HEK293 (cell line): ENCODE data around the gene ZDHHC13.
A peak's percentile ranks its signal among the peaks of the same experiment; 100 is the strongest.

Experiments
- CTCF ChIA-PET: fragments of 350-600 bp; formaldehyde crosslinking; extraction: SDS; loops from one replicate; lab custom pipeline; 2021; ENCODE audit warnings: antibody characterized with exemption; lab: Yijun Ruan, JAX
- POLR2A ChIA-PET: fragments of 300-600 bp; formaldehyde crosslinking; extraction: SDS; loops from one replicate; lab custom pipeline; 2020; ENCODE audit warnings: antibody characterized with exemption, inconsistent platforms; lab: Yijun Ruan, JAX
- H3K27ac ChIP-seq: fragments of 200-500 bp; sonication (Bioruptor generic); 2 replicates; pipeline ENCODE4 v1.5.1; 2014; ENCODE audit warnings: low read depth, low read length, control low read depth, inconsistent platforms; ENCODE audit errors: extremely low read depth
- H3K36me3 ChIP-seq, 2 experiments: fragments of 200-500 bp in 1 of 2; sonication (Bioruptor generic) in 1 of 2; 1 replicate in 1 of 2; 2 replicates in 1 of 2; pipeline ENCODE4 v1.5.1; 2014 to 2017; ENCODE audit warnings: inconsistent platforms in 2 of 2, low read length in 2 of 2; ENCODE audit not compliant: control insufficient read depth in 2 of 2, insufficient read depth in 1 of 2
- H3K4me1 ChIP-seq: fragments of 200-500 bp; sonication (Bioruptor generic); 2 replicates; pipeline ENCODE4 v1.5.1; 2014; ENCODE audit warnings: mild to moderate bottlenecking, low read length, inconsistent platforms; ENCODE audit not compliant: control insufficient read depth, insufficient read depth
- H3K4me3 ChIP-seq: 2 replicates; pipeline ENCODE4 v1.5.1; 2011; ENCODE audit warnings: low read depth, mild to moderate bottlenecking, control low read depth, low read length, moderate library complexity
- H3K9me3 ChIP-seq: fragments of 200-500 bp; sonication (Bioruptor generic); 2 replicates; pipeline ENCODE4 v1.5.1; 2014; ENCODE audit warnings: low read depth, low read length, inconsistent platforms; ENCODE audit not compliant: control insufficient read depth, insufficient read depth
- BCL6B ChIP-seq: fragments of 450-650 bp; formaldehyde crosslinking; IDR thresholded peaks from 2 replicates; pipeline ENCODE4 v1.5.1; 2017; ENCODE audit warnings: missing biosample characterization, missing genetic modification characterization
- GLIS1 ChIP-seq: fragments of 450-650 bp; formaldehyde crosslinking; IDR thresholded peaks from 2 replicates; pipeline ENCODE4 v1.5.1; 2016; ENCODE audit warnings: missing biosample characterization, missing genetic modification characterization
- PATZ1 ChIP-seq: fragments of 450-650 bp; formaldehyde crosslinking; IDR thresholded peaks from 2 replicates; pipeline ENCODE4 v1.5.1; 2016; ENCODE audit warnings: missing biosample characterization, missing genetic modification characterization
- YY1 ChIP-seq: fragments of 450-650 bp; formaldehyde crosslinking; IDR thresholded peaks from 2 replicates; pipeline ENCODE4 v1.5.1; 2018; ENCODE audit warnings: missing biosample characterization, missing genetic modification characterization
- ZBTB11 ChIP-seq: fragments of 450-650 bp; formaldehyde crosslinking; conservative IDR thresholded peaks from 2 replicates; pipeline ENCODE4 v1.5.1; 2016; ENCODE audit warnings: low read depth, missing biosample characterization, missing genetic modification characterization
- ZBTB20 ChIP-seq: fragments of 450-650 bp; formaldehyde crosslinking; IDR thresholded peaks from 2 replicates; pipeline ENCODE4 v1.5.1; 2016; ENCODE audit warnings: missing biosample characterization, missing genetic modification characterization
- ZFHX2 ChIP-seq: fragments of 450-650 bp; formaldehyde crosslinking; conservative IDR thresholded peaks from 2 replicates; pipeline ENCODE4 v1.5.1; 2016; ENCODE audit warnings: missing biosample characterization, missing genetic modification characterization
- ZNF114 ChIP-seq: fragments of 450-650 bp; formaldehyde crosslinking; IDR thresholded peaks from 2 replicates; pipeline ENCODE4 v1.5.0; 2017; ENCODE audit warnings: missing biosample characterization, missing genetic modification characterization
- ZNF223 ChIP-seq: fragments of 450-650 bp; formaldehyde crosslinking; IDR thresholded peaks from 2 replicates; pipeline ENCODE4 v1.5.1; 2016; ENCODE audit warnings: missing biosample characterization, missing genetic modification characterization
- ZNF239 ChIP-seq: fragments of 450-650 bp; formaldehyde crosslinking; IDR thresholded peaks from 2 replicates; pipeline ENCODE4 v1.5.1; 2016; ENCODE audit warnings: missing biosample characterization, missing genetic modification characterization
- ZNF248 ChIP-seq: fragments of 450-650 bp; formaldehyde crosslinking; IDR thresholded peaks from 2 replicates; pipeline ENCODE4 v1.5.1; 2017; ENCODE audit warnings: missing biosample characterization, missing genetic modification characterization
- ZNF362 ChIP-seq: fragments of 450-650 bp; formaldehyde crosslinking; IDR thresholded peaks from 2 replicates; pipeline ENCODE4 v1.5.1; 2016; ENCODE audit warnings: missing biosample characterization, missing genetic modification characterization
- ZNF398 ChIP-seq: fragments of 450-650 bp; formaldehyde crosslinking; IDR thresholded peaks from 2 replicates; pipeline ENCODE4 v1.5.1; 2017; ENCODE audit warnings: missing biosample characterization, missing genetic modification characterization
- ZNF561 ChIP-seq: fragments of 450-650 bp; IDR thresholded peaks from 2 replicates; pipeline ENCODE4 v1.5.1; 2018; ENCODE audit warnings: missing biosample characterization, missing genetic modification characterization, borderline replicate concordance
- ZNF610 ChIP-seq: fragments of 450-650 bp; formaldehyde crosslinking; IDR thresholded peaks from 2 replicates; pipeline ENCODE4 v1.5.1; 2016; ENCODE audit warnings: missing biosample characterization, missing genetic modification characterization, borderline replicate concordance
- ZNF621 ChIP-seq: fragments of 450-650 bp; formaldehyde crosslinking; IDR thresholded peaks from 2 replicates; pipeline ENCODE4 v1.5.1; 2017; ENCODE audit warnings: missing biosample characterization, missing genetic modification characterization
- ZNF639 ChIP-seq: fragments of 450-650 bp; formaldehyde crosslinking; IDR thresholded peaks from 2 replicates; pipeline ENCODE4 v1.5.1; 2016; ENCODE audit warnings: missing biosample characterization, missing genetic modification characterization
- ZNF768 ChIP-seq: fragments of 450-650 bp; formaldehyde crosslinking; IDR thresholded peaks from 2 replicates; pipeline ENCODE4 v1.5.1; 2018; ENCODE audit warnings: missing biosample characterization, mild to moderate bottlenecking, missing genetic modification characterization
- ZNF837 ChIP-seq: fragments of 450-650 bp; formaldehyde crosslinking; IDR thresholded peaks from 2 replicates; pipeline ENCODE4 v1.5.1; 2016; ENCODE audit warnings: missing biosample characterization, missing genetic modification characterization
- ZNF843 ChIP-seq: fragments of 450-650 bp; formaldehyde crosslinking; IDR thresholded peaks from 2 replicates; pipeline ENCODE4 v1.5.1; 2016; ENCODE audit warnings: missing biosample characterization, missing genetic modification characterization
- ZSCAN18 ChIP-seq: fragments of 450-650 bp; formaldehyde crosslinking; IDR thresholded peaks from 2 replicates; pipeline ENCODE4 v1.5.1; 2016; ENCODE audit warnings: missing biosample characterization, missing genetic modification characterization
- ZXDB ChIP-seq: fragments of 450-650 bp; formaldehyde crosslinking; IDR thresholded peaks from 2 replicates; pipeline ENCODE4 v1.5.1; 2016; ENCODE audit warnings: missing biosample characterization, missing genetic modification characterization

The ZDHHC13 gene

GRCh38 chr11:19116971-19117759, at the start of gene ZDHHC13:
ZDHHC13 (plus strand) TSS chr11:19117168; CDS start chr11:19117250, 82 bp downstream.
- H3K27ac ChIP-seq, result peak within 1 kb of the TSS; percentile 58; the same call in 1 of the 2 replicates
- H3K36me3 ChIP-seq, result peaks cover 0 to 19% of the 10 kb centered on the region in 2 experiments; a peak in 1 of 3 replicates
- no peaks in the 10 kb centered on the region for H3K9me3 ChIP-seq
- H3K4me3 ChIP-seq, result peak within 1 kb of the TSS; percentile 97
- CTCF ChIA-PET, result interaction anchor here (0.6 to 0.9 kb wide), 2 partner anchors 36 to 46 kb away, joined by 3 to 4 read pairs; no protein-coding TSS in a partner anchor
- POLR2A ChIA-PET, result interaction anchor here (0.6 to 1.1 kb wide), 3 partner anchors 11 to 1985 kb away, joined by 3 to 4 read pairs (median 4); no protein-coding TSS in a partner anchor
- no peaks in the 10 kb centered on the region for H3K4me1 ChIP-seq
- TF ChIP-seq YY1, result no peak
- TF ChIP-seq ZNF248 (tag by site-specific recombination), result no peak
- TF ChIP-seq ZNF398, result peak; percentile 62
- TF ChIP-seq ZNF223 (tag by site-specific recombination), result no peak
- TF ChIP-seq ZNF837 (tag by site-specific recombination), result no peak
- peak; percentile 20; the same call in 1 of the 2 replicates for TF ChIP-seq ZBTB11 (tag by site-specific recombination)
- peak; percentile 80 for TF ChIP-seq PATZ1 (tag by site-specific recombination)
- no peak for TF ChIP-seq ZNF621 (tag by site-specific recombination)
- TF ChIP-seq ZNF843 (tag by site-specific recombination), result no peak
- 0 out of 2 replicates have a peak, but pooled peaks have one; percentile 53 for TF ChIP-seq ZNF561 (tag by site-specific recombination)
- TF ChIP-seq ZXDB, result peak; percentile 79
- no peak for TF ChIP-seq ZSCAN18 (tag by site-specific recombination)
- no peak for TF ChIP-seq ZNF114 (tag by site-specific recombination)
- peak; percentile 93 for TF ChIP-seq ZNF610 (tag by site-specific recombination)
- peak; percentile 26; the same call in 1 of the 2 replicates for TF ChIP-seq ZFHX2
- TF ChIP-seq ZNF768, result no peak
- peak; percentile 60 for TF ChIP-seq GLIS1
- no peak for TF ChIP-seq BCL6B (tag by site-specific recombination)
- TF ChIP-seq ZNF639 (tag by site-specific recombination), result 0 out of 2 replicates have a peak, but pooled peaks have one; percentile 36
- peak; percentile 67; the same call in 1 of the 2 replicates for TF ChIP-seq ZBTB20 (tag by site-specific recombination)
- TF ChIP-seq ZNF362 (tag by site-specific recombination), result no peak
- no peak for TF ChIP-seq ZNF239
